AML-193 (cell line): ENCODE measurements around the gene TRPV6.

Experiments
- DNase-seq, 2 experiments: peaks; one replicate each; lab custom pipeline; 2025; lab: John Stamatoyannopoulos, UW

TRPV6 gene

DNA sequence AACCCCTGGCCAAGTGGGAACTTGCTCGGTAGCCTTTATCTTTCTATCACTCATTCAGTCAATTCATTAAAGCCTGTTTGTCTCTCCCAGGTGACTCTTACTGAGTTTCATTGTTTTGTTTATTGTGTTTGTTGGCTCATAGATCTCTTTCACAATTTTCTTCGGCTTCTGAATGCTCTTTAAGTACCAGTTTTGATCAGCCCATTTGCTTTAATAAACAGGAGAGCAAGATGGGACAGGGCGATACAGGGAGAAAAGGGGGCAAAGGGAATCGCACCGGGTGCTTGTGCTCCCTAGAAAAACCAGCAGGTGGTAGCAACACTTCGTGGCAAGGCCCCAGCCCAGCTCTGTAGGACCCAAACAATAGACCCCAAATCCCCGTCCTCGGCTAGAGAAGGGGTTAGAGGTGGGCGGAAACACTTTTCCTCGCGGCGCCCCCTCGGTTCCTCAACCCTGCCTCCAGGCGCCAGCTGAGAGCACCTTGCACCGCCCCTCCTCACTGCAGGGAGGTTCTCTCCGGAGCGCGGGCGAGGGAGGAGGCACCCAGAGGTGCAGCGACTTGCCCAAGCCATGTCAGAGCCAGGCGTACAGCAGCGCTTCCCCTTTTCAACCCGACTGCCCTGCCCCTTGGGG is 31.7 kb downstream of the TRPV6 start:
- DNase-seq: peak; percentile 82 to 89

DNA sequence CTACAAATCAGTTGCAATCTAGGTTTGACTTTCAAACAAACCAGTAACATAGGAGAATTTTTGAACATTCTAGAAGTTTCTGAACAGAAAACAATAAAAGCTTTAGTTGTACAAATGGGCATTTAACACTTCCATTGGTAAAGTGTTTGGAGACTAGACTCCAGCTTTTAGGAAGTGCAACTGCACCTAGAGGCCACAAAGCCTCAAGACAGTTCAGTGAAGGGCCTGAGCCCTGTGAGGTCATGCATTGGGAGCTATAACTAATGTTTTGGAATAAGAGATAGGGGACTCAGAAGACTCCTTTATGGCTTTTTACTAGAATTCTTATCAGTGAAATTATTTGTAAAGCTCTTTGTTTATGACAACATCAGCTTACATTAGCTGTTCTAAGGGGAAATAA is 33.6 kb downstream of the TRPV6 start:
- no peak for DNase-seq

DNA sequence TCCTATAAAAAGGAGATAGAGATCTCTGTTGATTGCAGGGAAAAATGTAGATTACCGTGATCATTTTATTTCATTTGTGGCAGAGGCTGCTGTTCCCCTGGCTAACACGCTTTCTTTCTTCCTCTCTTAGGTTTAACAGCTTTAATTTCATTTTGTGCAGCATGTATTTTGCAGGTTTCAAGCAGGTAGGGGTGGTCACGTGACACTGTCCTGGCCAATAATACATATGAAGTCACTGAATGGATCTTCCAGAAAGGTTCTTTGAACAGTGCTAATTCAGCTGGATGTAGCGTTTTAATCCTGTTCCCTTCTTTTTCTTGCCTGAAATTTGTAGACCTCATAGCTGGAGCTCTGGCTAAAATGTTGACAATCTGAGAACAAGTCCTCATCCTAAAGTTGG is 34.3 kb downstream of the TRPV6 start:
- DNase-seq: no peak

DNA sequence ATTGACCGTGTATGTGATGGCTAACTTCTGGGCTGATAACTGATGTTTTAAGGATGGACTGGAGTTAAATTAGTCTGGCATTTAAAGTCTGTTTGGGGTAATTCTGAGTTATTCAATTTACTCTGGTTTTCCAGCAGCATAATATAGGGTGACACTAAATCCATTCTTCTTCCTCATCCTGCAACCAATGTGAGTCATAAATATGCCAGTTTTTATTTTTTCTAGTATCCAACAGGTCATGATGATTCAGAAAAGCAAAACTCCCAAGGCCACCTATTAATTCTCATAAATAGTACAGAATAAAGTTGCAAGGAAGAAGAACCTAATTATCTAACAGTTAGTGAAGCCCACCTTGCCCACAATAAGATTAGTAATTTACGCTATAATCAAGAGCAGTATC is 38.2 kb downstream of the TRPV6 start:
- no peak for DNase-seq

DNA sequence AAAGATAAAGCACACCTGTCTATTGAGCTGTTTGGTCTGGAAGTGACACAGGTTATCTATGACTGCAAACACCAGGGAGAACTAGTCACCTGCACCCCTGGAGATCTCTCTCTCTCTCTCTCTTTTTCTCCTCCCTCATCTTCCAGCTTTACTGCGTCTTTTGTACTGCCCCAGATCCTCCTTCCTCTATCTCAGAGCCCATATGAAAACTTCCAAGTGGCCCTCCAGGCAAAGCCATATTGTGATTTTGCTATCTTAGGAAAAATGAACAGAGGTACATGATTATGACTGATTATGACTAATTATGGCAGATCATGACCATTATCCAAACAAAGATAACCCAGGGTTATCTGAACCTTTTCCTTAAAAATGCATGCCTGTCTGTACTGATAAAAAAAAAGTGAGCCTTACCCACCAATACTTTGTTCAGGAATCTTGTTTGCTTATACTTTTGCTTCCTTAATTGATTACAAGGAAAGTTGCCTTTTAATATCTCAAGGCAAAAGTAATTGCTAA is 43.2 kb downstream of the TRPV6 start:
- no peak for DNase-seq

DNA sequence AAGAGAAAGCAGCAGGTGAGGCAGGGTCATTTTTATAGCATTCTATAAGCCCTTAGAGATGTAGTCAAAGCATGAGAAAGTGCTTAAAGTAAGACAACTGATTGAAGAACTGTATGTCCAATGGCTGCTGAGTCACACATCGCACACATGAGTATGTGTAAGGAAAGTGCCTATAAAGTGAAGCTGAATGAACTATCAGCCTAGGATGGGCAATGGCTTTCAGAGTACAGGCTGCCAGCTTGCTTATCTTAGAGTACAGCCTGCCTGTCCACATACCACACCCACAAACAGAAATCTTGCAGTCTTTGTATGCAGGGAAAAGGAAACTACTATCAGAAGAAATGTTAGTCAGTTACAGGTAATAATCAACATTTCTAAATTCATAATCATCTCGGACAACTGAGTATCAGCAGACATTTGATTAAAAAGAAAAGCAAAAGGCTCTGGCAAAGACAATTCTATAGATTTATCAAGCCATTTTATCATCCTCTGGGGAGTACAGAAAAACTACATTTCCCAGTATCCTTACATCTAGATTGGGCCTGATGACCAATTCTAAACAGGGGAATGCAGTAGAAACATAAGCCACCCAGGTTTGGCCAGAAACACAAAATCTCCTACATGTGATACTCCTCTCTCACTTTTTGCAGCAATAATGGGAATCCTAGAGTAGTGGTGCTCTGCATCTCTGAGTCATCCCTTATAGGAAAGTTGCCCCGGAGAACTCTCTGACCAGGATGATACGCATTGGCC is 46.9 kb downstream of the TRPV6 start:
- no peak for DNase-seq

DNA sequence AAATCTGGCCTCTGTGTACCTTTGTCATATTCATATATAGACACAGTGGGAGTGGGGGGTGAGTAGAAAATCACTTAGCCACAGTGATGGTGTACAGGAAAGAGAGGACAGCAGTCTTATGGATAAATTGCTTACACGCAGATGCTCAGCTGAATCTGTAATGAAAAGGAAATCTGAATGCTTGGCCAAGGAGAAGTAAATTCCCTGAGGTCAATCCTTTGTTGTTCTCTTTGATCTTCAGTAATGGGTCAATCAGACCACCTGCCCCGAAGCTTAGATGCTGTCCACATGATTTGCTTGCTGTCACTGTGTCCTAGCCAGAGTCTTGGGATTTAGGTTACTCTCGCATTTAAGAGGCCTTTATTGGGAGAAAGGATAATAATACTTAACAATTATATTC is 49.1 kb downstream of the TRPV6 start:
- no peak for DNase-seq

DNA sequence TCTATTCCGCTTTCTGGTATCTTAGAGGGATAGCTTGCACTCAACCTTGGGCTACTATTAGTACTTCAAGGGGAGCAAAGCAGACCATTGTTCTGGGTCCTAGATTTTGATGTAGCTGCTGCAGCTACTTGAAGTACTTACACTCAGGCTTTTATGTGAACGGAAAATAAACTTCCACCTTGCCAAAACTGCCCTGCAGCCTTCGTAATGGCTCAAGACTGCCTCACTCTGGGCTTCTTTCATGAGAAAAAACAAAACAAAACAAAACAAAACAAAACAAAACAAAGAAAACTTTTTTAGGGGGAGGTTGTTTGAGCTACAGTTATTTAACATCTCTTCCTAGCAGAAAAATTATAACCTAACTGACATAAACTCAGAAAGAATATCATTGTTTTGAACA is 50.1 kb downstream of the TRPV6 start:
- no peak for DNase-seq

DNA sequence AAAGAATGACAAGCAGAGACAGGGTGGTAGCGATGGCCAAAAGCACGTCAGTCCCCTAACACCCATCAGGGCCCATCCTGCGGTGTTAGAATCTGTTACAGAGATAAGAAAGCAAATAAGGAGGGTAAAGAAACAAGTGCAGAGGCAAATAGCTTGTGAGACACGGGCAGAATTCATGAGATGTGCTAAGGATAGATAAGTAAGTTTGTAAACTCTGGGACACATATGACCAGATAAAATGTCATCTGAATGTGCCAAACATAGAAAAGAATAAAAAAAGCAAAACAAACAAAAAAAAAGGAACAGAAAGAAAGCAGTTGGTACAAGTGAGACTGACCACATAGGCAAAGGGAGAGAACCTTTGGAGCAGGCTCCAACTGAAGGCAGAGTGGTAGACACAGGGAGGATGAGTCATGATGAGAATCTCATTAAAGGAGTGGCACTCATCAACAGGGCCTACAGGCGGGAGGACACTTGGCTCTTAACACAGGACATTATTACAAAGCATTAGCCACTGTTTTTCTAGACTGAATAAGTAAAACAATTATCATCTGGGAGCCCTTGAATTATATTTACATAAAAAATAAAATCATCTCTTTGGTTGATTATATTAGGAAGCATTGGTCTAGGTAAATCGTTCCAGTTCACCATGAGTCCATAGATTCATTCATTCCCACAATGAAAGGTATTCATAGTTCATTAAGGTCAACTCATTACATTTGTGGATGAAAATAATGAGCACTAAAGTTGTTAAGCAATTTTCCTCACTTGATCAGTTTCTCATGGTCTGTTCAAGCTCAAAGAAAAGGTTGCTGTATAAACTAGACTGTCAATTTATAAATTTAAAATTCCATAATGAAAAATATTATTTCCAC is 52.1 kb downstream of the TRPV6 start:
- no peak for DNase-seq

DNA sequence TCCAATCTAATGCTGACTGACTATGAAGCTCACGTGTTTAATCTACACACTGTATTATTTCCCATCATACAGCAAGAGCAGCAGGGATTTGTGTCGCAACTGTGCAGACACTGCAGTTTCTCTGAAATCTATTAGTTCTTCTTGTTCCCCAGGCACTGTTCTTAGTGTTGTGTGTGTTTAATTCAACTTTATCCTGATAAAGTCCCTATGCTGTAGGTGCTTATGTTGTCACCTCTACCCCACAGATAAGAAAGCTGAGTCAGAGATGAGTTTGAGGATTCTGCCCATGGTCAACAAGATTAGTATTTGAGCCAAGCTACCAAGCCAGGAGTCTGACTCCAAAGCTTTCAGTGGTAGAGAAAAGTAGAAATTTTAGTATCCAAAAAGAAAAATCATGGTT is 53.1 kb downstream of the TRPV6 start:
- DNase-seq: no peak

DNA sequence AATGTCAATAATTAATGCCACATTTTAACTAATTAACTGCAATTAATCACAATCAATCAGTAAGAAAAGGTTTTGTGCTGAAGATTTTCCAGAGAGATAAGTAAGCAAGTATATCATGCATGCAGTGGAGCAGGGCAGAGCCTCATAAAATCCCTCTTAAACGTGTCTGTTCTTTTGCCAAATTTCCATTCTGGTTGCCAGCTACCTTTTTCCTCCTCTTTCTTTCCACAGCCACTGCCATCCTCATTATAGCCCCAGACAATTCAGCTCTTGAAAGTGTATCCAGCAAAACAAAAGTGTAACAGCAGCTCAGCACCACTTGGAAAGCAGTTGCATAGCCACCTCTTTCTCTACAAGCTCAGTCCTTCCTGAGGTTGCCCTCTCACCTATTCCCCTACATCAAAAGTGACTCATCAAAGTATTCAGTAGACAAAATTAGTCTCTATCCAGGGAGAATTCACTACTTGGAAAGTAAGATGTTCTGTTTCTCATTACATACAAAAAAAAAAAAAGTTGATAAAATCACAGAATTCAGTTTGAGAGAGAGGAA is 57.5 kb downstream of the TRPV6 start:
- DNase-seq: no peak

DNA sequence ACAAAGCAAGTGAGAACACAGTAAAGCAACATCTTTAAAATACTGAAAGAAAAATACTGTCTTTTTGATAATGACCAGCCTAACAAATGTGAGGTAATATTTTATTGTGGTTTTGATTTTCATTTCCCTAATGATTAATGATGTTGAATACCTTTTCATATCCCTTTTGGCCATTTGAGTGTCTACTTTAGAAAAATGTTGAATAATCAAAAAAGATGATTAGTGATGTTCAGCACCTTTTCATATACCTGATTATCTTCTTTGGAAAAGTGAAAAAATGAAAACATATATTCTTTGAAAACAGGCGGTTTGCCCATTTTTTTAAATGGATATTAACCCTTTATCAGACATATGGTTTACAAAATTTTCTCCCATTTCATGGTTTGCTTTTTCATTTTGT is 62.8 kb downstream of the TRPV6 start:
- DNase-seq: no peak
